GM23338 (cell line): ENCODE results near the gene CCL17. TPM values are rescaled to one million over a fixed set of nuclear protein-coding genes. Genes with fewer than 3 reads are reported as not detected.

Experiments
- ATAC-seq: fragments of 200-7000 bp; cut with Tn5 transposase; 3 replicates; pipeline ENCODE4 v1.9.1; 2020
- DNase-seq: peaks from one replicate; pipeline ENCODE4 v3.0.0-alpha.2; 2015; ENCODE audit warnings: low spot score
- H2AFZ ChIP-seq: fragments of 200-600 bp; sonication (generic); 2 replicates; pipeline ENCODE4 v1.8.0; 2016; ENCODE audit warnings: antibody characterized with exemption, mild to moderate bottlenecking, moderate library complexity
- H3F3A ChIP-seq: fragments of 200-600 bp; sonication (generic); replicated peaks from 2 replicates; pipeline ENCODE4 v1.8.0; 2017; ENCODE audit warnings: antibody characterized with exemption, mixed run types, low read depth
- H3K27ac ChIP-seq: fragments of 200-600 bp; sonication (generic); 2 replicates; pipeline ENCODE4 v1.6.1; 2016; ENCODE audit warnings: low read depth
- H3K27me3 ChIP-seq: fragments of 200-600 bp; sonication (generic); 2 replicates; pipeline ENCODE4 v1.8.0; 2016; ENCODE audit warnings: mild to moderate bottlenecking, mixed run types, moderate library complexity; ENCODE audit not compliant: insufficient read depth
- H3K36me3 ChIP-seq: fragments of 200-600 bp; sonication (generic); 2 replicates; pipeline ENCODE4 v1.8.0; 2016; ENCODE audit warnings: mild to moderate bottlenecking; ENCODE audit not compliant: insufficient read depth
- H3K4me1 ChIP-seq: fragments of 200-600 bp; sonication (generic); 2 replicates; pipeline ENCODE4 v1.8.0; 2016; ENCODE audit warnings: mild to moderate bottlenecking, moderate library complexity; ENCODE audit not compliant: insufficient read depth
- H3K4me2 ChIP-seq: fragments of 200-600 bp; sonication (generic); 2 replicates; pipeline ENCODE4 v1.7.1; 2017; ENCODE audit warnings: mixed run types
- H3K4me3 ChIP-seq: fragments of 200-600 bp; sonication (generic); 2 replicates; pipeline ENCODE4 v1.6.1; 2016; ENCODE audit warnings: mixed run types
- H3K79me2 ChIP-seq: fragments of 200-600 bp; sonication (generic); replicated peaks from 2 replicates; pipeline ENCODE4 v1.8.0; 2017; ENCODE audit warnings: mild to moderate bottlenecking; ENCODE audit not compliant: insufficient read depth
- H3K9me2 ChIP-seq: fragments of 200-600 bp; sonication (generic); 2 replicates; pipeline ENCODE4 v1.8.0; 2017; ENCODE audit not compliant: insufficient read depth
- H4K20me1 ChIP-seq: fragments of 200-600 bp; sonication (generic); replicated peaks from 2 replicates; pipeline ENCODE4 v1.8.0; 2017; ENCODE audit warnings: mild to moderate bottlenecking; ENCODE audit not compliant: insufficient read depth
- H3K27ac Mint-ChIP-seq: 2 replicates; pipeline ENCODE4 v1.8.0; 2020; ENCODE audit warnings: inconsistent platforms, mild to moderate bottlenecking, moderate library complexity, mixed read lengths
- H3K27me3 Mint-ChIP-seq: 3 replicates; pipeline ENCODE4 v1.8.0; 2022; ENCODE audit warnings: low read depth, mild to moderate bottlenecking, moderate library complexity, mixed read lengths, inconsistent platforms; ENCODE audit not compliant: insufficient read depth, poor library complexity
- H3K36me3 Mint-ChIP-seq: 3 replicates; pipeline ENCODE4 v1.8.0; 2021; ENCODE audit warnings: low read depth, mild to moderate bottlenecking, inconsistent platforms, moderate library complexity, mixed read lengths
- H3K4me1 Mint-ChIP-seq: 3 replicates; pipeline ENCODE4 v1.8.0; 2020; ENCODE audit warnings: mild to moderate bottlenecking, inconsistent platforms, mixed read lengths
- H3K4me3 Mint-ChIP-seq: 3 replicates; pipeline ENCODE4 v1.8.0; 2021; ENCODE audit warnings: moderate library complexity, mild to moderate bottlenecking, inconsistent platforms, mixed read lengths
- H3K9me3 Mint-ChIP-seq: 3 replicates; pipeline ENCODE4 v1.8.0; 2020; ENCODE audit warnings: moderate library complexity, mild to moderate bottlenecking, inconsistent platforms, mixed read lengths
- CREB1 ChIP-seq: fragments of 250-450 bp; sonication (Bioruptor Pico); IDR thresholded peaks from 2 replicates; pipeline ENCODE4 v1.5.0; 2020; ENCODE audit warnings: low read depth, mild to moderate bottlenecking, moderate library complexity
- CTCF ChIP-seq, 2 experiments: fragments of 200-600 bp in 1 of 2; sonication (generic) in 1 of 2; conservative IDR thresholded peaks; 2 replicates each; pipeline versions ENCODE4 v1.5.1 to v1.6.1; 2016 to 2017; ENCODE audit warnings: antibody characterized with exemption in 2 of 2, low read depth in 2 of 2, mild to moderate bottlenecking in 2 of 2, moderate library complexity in 1 of 2
- ETS1 ChIP-seq: IDR thresholded peaks from 2 replicates; pipeline ENCODE4 v1.6.1; 2016; ENCODE audit warnings: antibody characterized with exemption
- EZH2 ChIP-seq: fragments of 200-600 bp; sonication (generic); IDR thresholded peaks from one replicate; pipeline ENCODE4 v1.8.0; 2017; ENCODE audit warnings: antibody characterized with exemption, mild to moderate bottlenecking, low read depth; ENCODE audit not compliant: unreplicated experiment
- EZH2phosphoT487 ChIP-seq: fragments of 200-600 bp; sonication (generic); IDR thresholded peaks from one replicate; pipeline ENCODE4 v1.8.1; 2018; ENCODE audit warnings: antibody characterized with exemption; ENCODE audit not compliant: unreplicated experiment
- JUNB ChIP-seq: IDR thresholded peaks from one replicate; pipeline ENCODE4 v1.6.1; 2016; ENCODE audit warnings: antibody characterized with exemption; ENCODE audit not compliant: unreplicated experiment
- STAT1 ChIP-seq: IDR thresholded peaks from one replicate; pipeline ENCODE4 v1.6.1; 2016; ENCODE audit warnings: antibody characterized with exemption; ENCODE audit not compliant: unreplicated experiment
- ZNF114 ChIP-seq: fragments of 250-450 bp; sonication (Bioruptor Pico); IDR thresholded peaks from 2 replicates; pipeline ENCODE4 v1.5.0; 2020; ENCODE audit warnings: mild to moderate bottlenecking, moderate library complexity
- ZNF331 ChIP-seq: fragments of 250-450 bp; sonication (Bioruptor Pico); IDR thresholded peaks from 2 replicates; pipeline ENCODE4 v1.5.0; 2020; ENCODE audit warnings: low read depth, mild to moderate bottlenecking, moderate library complexity
- polyA plus RNA-seq: library from polyadenylated mRNA; unstranded; fragments of >200 nt; fragmentation: Nextera tagmentation; extraction: Ambion mirVana; gene quantifications from 2 replicates; pipeline ENCODE4 v1.2.1, GENCODE V29; 2016
- total RNA-seq: library from RNA; depleted of rRNA; stranded (reverse); fragments of >200 nt; shearing (Covaris generic); gene quantifications from 2 replicates; pipeline ENCODE4 v1.2.3, GENCODE V29; 2014
- TF ChIP-seq, protein P1 (sequence below): fragments of 250-450 bp; sonication (Bioruptor Pico); IDR thresholded peaks from 2 replicates; pipeline ENCODE4 v1.5.0; 2020; ENCODE audit warnings: mild to moderate bottlenecking, moderate library complexity

The CCL17 gene
- total and polyA plus RNA-seq, 2 experiments from 2014 or later: not detected

- no peak for TF ChIP-seq CTCF (conservative IDR thresholded peaks at IDR 0.05; ENCODE audit: low read depth in 2 of 2)
- TF ChIP-seq EZH2phosphoT487: no peak
Measured at GRCh38 chr16:57423152-57423551, 18.6 kb downstream of the CCL17 start (continued).

GRCh38 chr16:57424583-57424982 is 20.0 kb downstream of the CCL17 start:
- no peak overlapping the region for H3K27ac Mint-ChIP-seq
- peaks cover 9% of the 10 kb centered on the region; the same call in 2 of the 3 replicates for H3K4me1 Mint-ChIP-seq
- peaks cover 2% of the 10 kb centered on the region for H3K27me3 Mint-ChIP-seq
- H3K4me3 Mint-ChIP-seq: no peak overlapping the region
- Histone ChIP-seq H3K4me1 (no peaks in the 10 kb centered on the region; the same call in 1 of the 2 replicates), H3K27ac (no peak overlapping the region), H2AFZ (no peak overlapping the region), H3K9me2 (no peaks in the 10 kb centered on the region), H3K4me3 (no peak overlapping the region), H4K20me1 (0 out of 2 replicates have a peak, but pooled peaks cover 5% of the 10 kb centered on the region), H3F3A (no peaks in the 10 kb centered on the region), H3K27me3 (no peaks in the 10 kb centered on the region), H3K36me3 (peaks cover 14% of the 10 kb centered on the region; the same call in 1 of the 2 replicates), H3K4me2 (no peak overlapping the region), H3K79me2 (no peaks in the 10 kb centered on the region)
- no peaks in the 10 kb centered on the region for H3K9me3 Mint-ChIP-seq
- ATAC-seq: no peak
- peaks cover 22% of the 10 kb centered on the region for H3K36me3 Mint-ChIP-seq
- no peak for DNase-seq
- TF ChIP-seq STAT1: no peak
- no peak for TF ChIP-seq CTCF (conservative IDR thresholded peaks at IDR 0.05; ENCODE audit: low read depth in 2 of 2)
- TF ChIP-seq CREB1 (CRISPR knock-in tag): no peak
- no peak for TF ChIP-seq ZNF114 (CRISPR knock-in tag)
- TF ChIP-seq, protein P1, sequence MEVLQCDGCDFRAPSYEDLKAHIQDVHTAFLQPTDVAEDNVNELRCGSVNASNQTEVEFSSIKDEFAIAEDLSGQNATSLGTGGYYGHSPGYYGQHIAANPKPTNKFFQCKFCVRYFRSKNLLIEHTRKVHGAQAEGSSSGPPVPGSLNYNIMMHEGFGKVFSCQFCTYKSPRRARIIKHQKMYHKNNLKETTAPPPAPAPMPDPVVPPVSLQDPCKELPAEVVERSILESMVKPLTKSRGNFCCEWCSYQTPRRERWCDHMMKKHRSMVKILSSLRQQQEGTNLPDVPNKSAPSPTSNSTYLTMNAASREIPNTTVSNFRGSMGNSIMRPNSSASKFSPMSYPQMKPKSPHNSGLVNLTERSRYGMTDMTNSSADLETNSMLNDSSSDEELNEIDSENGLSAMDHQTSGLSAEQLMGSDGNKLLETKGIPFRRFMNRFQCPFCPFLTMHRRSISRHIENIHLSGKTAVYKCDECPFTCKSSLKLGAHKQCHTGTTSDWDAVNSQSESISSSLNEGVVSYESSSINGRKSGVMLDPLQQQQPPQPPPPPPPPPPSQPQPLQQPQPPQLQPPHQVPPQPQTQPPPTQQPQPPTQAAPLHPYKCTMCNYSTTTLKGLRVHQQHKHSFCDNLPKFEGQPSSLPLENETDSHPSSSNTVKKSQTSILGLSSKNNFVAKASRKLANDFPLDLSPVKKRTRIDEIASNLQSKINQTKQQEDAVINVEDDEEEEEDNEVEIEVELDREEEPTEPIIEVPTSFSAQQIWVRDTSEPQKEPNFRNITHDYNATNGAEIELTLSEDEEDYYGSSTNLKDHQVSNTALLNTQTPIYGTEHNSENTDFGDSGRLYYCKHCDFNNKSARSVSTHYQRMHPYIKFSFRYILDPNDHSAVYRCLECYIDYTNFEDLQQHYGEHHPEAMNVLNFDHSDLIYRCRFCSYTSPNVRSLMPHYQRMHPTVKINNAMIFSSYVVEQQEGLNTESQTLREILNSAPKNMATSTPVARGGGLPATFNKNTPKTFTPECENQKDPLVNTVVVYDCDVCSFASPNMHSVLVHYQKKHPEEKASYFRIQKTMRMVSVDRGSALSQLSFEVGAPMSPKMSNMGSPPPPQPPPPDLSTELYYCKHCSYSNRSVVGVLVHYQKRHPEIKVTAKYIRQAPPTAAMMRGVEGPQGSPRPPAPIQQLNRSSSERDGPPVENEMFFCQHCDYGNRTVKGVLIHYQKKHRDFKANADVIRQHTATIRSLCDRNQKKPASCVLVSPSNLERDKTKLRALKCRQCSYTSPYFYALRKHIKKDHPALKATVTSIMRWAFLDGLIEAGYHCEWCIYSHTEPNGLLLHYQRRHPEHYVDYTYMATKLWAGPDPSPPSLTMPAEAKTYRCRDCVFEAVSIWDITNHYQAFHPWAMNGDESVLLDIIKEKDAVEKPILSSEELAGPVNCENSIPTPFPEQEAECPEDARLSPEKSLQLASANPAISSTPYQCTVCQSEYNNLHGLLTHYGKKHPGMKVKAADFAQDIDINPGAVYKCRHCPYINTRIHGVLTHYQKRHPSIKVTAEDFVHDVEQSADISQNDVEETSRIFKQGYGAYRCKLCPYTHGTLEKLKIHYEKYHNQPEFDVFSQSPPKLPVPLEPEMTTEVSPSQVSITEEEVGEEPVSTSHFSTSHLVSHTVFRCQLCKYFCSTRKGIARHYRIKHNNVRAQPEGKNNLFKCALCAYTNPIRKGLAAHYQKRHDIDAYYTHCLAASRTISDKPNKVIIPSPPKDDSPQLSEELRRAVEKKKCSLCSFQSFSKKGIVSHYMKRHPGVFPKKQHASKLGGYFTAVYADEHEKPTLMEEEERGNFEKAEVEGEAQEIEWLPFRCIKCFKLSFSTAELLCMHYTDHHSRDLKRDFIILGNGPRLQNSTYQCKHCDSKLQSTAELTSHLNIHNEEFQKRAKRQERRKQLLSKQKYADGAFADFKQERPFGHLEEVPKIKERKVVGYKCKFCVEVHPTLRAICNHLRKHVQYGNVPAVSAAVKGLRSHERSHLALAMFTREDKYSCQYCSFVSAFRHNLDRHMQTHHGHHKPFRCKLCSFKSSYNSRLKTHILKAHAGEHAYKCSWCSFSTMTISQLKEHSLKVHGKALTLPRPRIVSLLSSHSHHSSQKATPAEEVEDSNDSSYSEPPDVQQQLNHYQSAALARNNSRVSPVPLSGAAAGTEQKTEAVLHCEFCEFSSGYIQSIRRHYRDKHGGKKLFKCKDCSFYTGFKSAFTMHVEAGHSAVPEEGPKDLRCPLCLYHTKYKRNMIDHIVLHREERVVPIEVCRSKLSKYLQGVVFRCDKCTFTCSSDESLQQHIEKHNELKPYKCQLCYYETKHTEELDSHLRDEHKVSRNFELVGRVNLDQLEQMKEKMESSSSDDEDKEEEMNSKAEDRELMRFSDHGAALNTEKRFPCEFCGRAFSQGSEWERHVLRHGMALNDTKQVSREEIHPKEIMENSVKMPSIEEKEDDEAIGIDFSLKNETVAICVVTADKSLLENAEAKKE: no peak
- TF ChIP-seq ETS1: no peak
- TF ChIP-seq ZNF331 (CRISPR knock-in tag): no peak
- no peak for TF ChIP-seq EZH2
- TF ChIP-seq EZH2phosphoT487: no peak
- no peak for TF ChIP-seq JUNB
